HG03103 (cell line): ENCODE data around the gene SRPK1.
"Not testable (repeated sequence)": the region's sequence is repeated elsewhere in the genome, so short reads cannot be mapped to it uniquely, and the experiment has no call there.

Source experiments
- ATAC-seq: cut with Tn5 transposase; IDR thresholded peaks from one replicate; pipeline ENCODE4 v1.9.1; 2021; ENCODE audit warnings: low read depth; ENCODE audit not compliant: unreplicated experiment

SRPK1 gene

DNA sequence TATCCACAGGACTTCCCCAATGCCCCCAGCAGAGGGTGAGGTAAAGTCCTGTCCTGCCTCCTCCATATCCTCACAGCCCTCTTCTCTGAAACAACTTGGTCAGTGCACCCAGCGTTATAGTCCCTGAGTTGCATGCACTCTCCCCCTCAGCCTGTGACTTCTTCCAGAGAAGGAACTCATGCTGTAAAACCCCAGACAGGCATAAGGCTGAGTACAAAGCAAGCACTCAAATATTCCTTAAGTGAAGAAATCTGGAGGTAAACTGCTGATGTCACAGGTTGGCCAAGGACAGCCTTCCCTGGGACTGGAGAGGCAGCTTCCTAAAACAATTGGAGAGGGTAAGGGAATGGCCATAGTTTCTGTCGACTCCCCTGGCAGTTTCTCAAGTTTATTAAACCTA lies 12.9 kb upstream of the SRPK1 start:
- ATAC-seq: no peak

DNA sequence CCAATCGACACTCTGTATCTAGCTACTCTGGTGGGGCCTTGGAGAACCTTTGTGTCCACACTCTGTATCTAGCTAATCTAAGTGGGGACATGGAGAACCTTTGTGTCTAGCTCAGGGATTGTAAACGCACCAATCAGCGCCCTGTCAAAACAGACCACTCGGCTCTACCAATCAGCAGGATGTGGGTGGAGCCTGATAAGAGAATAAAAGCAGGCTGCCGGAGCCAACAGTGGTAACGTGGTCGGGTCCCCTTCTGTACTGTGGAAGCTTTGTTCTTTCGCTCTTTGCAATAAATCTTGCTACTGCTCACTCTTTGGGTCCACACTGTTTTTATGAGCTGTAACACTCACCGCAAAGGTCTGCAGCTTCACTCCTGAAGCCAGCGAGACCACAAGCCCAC lies 11.0 kb upstream of the SRPK1 start:
- not testable (repeated sequence) for ATAC-seq

DNA sequence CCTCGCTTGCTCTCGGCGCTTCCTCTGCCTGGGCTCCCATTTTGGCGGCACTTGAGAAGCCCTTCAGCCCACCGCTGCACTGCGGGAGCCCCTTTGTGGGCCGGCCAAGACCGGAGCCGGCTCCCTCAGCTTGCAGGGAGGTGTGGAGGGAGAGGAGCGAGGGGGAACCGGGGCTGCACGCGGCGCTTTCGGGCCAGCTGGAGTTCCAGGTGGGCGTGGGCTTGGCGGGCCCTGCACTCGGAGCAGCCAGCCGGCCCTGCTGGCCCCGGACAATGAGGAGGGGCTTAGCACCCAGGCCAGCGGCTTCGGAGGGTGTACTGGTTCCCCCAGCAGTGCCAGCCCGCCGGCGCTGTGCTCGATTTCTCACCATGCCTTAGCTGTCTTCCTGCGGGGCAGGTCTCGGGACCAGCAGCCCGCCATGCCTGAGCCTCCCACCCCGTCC lies 10.2 kb upstream of the SRPK1 start:
- no peak for ATAC-seq

DNA sequence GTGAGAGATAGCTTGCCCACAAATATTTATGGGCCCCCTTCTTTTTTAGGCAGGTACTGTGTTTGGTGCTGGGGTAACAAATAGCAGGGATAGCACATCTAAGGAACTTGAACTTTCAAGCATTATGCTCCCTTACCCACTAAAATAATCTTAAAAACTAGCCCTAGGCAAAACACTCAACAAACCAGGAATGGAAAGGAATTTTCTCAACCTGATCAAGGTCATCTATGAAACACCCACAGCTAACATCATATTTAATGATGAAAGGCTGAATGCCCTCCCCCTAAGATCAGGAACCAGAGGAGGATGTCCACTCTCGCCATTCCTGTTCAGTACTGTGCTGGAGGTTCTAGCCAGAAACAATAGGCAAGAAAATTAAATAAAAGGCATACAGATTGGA lies 8.7 kb upstream of the SRPK1 start:
- ATAC-seq: no peak

DNA sequence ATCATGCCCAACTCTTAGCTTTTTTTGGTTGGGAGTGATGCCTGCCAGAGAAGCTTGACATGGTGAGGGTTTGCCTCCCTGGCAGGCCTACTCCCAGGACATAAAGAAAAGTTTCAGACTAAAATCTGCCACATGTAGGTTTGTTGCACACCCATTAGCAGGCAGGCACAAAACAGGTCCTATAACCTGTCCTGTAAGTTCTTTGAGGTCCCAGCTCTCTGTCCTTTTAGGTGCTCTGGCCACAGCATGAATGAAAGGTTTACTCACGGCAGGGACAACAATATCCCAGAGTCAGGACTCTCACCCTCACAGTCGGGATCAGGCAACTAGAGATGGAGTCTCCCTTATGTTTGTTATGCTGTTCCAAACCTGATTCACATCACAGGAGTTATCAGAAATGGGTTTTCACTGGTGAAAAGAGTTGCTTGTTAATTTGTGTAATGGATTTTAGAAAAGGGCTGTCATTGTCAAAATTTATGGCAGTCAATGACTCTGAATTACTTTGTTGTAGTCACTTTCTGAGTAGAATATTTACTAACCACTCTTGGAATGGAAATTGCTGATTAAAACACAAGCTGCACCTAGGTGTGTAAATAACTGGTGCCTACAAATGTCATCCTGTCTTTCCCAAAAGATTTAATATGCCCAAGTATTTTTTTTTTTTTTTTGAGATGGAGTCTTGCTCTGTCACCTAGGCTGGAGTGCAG lies 5.8 kb upstream of the SRPK1 start:
- no peak for ATAC-seq

DNA sequence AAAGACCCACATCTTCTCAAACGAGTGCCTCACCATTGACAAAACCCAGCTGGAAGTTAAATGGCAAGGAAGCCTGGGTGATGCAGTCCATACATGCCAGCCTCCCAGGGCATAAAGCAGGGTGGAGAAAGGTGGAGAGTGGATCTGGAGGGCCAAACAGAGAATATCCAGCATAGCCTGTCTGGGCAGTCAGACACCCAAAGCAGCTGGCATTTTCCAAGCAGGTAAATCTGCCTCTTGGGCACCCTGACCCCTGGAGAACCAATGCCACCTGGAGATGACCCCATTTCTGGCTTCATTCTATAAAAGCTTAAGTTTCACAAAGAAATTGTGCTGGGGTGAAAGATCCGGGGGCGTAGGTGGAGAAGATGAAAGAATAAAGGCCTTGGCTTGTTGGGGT lies 5.1 kb upstream of the SRPK1 start:
- no peak for ATAC-seq

DNA sequence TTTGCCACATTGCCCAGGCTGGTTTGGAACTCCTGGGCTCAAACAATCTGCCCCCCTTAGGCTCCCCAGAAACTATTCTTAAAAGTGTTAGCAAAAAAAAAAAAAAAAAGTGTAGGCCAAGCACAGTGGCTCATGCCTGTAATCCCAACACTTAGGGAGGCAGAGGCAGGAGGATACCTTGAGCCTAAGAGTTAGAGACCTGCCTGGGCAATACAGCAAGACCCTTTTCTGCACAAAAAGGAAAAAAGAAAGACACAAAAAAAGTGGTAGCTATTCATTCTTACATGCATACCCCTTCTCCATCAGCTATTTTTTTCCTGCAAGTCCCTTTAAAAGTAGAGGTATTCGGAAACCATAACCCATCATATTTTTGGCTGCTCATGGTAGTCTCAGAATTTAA lies 3.2 kb upstream of the SRPK1 start:
- ATAC-seq: no peak

DNA sequence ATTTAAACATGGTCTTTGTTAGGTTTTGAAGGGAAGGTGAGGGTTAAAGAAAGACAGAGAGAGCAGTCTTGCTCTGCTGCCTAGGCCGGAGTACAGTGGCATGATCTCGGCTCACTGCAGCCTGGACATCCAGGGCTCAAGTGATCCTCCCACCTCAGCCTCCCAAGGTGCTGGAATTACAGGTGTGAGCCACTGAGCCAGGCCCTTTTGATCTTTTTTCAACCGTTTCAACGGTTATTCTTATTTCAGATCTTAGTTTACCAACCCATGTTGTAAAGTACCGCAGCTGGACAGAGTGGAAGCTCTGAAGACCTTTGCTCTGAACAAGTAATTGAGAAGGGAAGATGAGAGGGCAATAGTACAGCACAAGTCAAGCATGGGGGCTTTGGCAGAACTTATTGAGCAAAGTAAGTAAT lies 1.2 kb upstream of the SRPK1 start:
- ATAC-seq: no peak

DNA sequence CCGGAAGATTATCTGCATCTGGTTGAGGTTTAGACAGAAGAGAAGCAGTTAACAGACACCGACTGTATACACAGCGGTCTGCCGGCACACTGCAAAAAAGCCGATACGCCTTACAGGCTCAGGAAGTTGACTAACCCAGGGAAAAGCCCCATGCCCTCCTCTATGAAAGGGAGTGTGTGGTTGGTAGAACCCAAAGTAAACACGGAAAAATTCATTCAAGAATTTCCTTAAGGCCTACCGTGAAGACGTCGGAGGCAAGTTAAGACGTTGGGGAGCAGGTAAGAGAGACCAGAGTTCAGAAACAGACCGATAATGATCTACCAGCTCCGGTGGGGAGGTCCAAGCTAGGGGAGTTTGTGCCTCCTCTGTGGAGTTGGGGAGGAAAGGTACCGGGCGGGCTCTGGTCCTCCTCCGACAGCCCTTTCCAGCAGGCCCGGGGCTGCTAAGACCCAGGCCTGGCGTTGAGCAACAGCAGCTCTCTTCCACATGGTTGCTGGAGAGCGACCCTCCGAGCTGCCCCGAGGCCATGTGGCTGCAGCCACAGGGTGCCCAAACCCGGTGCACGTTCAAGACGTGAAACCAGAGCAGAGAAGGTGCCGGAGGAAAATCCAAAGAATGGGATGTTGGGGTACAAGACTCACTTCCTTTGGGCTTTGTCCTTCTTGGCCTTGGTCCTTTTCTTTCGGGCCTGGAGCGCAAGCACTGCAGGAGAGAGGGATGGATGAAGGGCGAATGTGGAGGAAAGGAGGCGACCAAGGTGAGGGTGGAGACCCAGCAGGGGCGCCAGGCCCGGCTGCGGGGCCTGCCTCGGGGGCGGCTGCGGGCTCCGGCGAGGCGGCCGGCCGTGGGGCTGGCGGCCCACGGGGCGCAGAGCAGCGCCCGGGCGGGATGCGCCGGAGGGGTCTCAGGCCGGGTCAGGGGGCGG lies 809 bp downstream of the SRPK1 start:
- ATAC-seq: peak; percentile 20

DNA sequence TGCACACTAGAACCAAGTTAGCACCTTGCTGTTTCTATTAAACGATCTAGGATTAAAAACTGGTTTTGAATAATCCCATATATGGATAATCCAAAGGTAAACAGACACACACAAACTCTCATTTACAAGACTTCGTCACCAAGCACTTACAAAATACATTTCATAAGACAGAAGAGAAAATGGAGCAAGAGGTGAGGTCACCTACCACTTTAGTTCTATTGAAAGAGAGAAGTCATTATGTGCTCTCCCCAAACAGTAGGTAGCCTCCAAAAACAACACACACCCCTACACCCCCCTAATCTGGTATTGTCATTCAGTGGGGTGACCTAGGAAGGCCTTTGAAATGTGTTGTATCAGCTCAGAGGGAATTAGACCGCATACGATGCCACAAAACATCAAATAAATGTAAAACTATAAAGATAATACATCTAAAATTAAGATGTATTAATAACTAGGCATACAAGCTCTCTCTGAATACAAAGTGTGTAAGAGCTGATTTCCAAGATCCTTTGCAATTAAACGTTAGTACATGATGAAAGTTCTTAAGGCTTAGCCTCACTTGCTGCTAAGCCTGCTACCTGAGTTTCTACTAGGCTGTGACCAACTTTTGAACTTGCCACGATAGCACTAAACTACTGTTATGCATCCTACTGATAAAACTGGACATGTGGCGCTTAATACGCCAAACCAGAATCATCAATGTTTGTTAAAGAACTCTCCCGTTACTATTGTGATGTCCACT lies 1.6 kb downstream of the SRPK1 start:
- no peak for ATAC-seq

DNA sequence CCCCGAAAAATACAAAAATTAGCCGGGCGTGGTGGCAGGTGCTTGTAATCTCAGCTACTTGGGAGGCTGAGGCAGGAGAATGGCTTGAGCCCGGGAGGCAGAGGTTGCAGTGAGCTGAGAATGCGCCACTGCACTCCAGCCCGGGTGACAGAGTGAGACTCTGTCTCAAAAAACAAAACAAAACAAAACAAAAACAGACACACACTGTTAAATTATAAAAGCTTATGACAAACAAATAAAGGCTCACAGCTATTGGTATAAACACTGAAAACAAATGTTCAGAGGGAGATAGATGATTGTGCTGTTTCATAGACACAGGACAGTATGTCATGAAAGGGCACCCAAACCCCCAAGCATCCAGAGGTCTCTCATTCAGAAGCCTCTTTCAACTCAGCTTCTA lies 4.0 kb downstream of the SRPK1 start:
- not testable (repeated sequence) for ATAC-seq

DNA sequence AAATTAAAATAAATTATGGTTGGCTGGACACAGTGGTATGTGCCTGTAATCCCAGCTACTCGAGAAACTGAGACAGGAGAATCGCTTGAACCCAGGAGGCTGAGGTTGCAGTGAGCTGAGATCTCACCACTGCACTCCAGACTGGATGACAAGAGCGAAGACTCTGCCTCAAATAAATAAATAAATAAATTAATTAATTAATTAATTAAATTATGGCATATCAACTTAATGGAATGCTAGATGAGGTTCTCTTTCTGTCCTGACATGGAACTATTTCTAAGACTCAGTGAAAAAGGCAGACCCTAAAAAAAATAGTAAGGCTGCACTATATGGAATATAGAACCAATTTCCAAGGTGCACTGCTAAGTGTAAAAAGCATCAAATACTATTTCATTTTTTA lies 4.8 kb downstream of the SRPK1 start:
- ATAC-seq: no peak

DNA sequence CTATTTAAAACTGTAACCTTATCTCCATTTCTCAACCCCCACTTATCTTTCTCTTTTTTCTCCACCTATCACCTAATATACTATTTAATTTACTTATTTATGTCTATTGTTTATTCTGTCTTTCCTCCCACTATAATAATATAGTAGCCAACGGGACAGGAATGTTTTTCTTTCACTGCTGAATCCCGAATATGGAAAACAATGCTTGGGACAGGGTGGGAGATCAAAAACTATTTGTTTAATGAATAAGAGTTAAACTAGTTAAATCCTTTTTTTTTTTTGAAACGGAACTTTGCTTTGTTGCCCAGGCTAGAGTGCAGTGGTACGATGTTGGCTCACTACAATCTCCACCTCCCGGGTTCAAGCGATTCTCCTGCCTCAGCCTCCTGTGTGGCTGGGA lies 6.4 kb downstream of the SRPK1 start:
- no peak for ATAC-seq

DNA sequence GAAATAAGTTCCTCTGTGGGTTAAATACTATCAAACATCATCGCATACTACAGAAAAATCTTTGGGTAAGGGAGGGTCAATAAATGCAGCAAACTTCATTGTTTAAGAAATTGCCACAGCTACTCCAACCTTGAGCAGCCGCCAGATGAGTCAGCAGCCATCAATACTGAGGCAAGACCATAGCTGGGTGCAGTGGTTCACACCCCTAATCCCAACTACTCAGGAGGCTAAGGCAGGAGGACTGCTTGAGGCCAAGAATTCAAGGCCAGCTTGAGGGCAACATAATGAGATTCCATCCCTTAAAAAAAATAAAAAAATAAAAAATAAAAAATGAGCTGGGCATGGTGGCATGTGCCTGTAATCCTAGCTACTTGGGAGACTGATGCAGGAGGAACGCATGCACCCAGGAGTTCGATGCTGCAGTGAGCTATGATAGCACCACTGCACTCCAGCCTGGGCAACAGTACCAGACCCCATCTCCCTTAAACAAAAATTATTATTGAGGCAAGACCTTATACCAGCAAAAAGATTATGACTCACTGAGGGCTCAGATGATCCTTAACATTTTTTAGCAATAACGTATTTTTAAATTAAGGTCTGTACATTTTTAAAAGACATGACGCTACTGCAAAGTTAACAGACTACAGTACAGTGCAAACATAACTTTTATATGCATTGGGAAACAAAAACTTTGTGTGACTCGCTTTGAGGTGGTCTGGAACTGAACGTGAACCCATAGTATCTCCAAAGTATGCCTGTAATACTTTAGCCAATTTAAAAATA lies 8.8 kb downstream of the SRPK1 start:
- no peak for ATAC-seq

DNA sequence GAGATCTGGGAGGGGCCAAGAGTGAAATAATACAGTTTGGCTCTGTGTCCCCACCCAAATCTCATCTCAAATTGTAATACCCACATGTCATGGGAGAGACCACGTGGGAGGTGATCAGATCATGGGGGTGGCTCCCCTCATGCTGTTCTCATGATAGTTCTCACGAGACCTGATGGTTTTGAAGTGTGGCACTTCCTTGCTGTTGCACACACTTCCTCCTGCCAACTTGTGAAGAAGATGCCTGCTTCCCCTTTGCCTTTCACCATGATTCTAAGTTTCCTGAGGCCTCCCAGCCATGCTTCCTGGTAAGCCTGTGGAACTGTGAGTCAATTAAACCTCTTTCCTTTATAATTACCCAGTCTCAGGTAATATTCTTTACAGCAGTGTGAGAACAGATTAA lies 11.3 kb downstream of the SRPK1 start:
- not testable (repeated sequence) for ATAC-seq

DNA sequence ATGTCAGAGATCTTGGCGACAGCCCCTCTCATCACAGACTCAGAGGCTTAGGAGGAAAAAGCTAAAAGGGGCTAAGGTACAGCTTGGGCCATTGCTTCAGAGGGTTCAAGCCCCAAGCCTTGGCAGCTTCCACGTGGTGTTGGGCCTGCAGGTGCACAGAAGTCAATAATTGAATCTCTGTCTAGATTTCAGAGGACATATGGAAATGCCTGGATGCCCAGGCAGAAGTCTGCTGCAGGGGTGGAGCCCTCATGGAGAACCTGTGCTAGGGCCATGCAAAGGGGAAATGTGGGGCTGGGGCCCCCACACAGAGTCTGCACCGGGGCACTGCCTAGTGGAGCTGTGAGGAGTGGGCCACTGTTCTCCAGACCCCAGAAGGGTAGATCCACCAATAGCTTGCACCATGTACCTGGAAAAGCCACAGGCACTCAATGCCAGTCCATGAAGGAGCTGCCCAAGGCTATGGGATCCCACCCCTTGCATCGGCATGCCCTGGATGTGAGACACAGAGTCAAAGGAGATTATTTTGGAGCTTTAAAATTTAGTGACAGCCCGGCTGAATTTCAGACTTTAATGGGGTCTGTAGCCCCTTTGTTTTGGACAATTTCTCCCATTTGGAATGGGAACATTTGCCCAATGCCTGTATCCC lies 12.0 kb downstream of the SRPK1 start:
- ATAC-seq: not testable (repeated sequence)

DNA sequence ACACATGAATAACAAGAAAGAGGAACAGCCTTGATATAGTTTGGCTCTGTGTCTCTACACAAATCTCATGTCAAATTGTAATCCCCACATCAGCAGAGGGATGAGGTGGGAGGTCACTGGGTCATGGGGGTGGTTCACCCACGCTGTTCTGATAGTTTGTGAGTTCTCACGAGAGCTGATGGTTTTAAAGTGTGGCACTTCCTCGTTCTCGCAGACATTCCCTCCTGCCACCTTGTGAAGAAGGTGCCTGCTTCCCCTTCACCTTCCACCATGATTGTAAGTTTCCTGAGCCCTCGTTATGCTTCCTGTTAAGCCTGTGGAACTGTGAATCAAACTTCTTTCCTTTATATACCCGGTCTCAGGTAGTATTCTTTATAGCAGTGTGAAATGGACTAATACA lies 13.1 kb downstream of the SRPK1 start:
- no peak for ATAC-seq

DNA sequence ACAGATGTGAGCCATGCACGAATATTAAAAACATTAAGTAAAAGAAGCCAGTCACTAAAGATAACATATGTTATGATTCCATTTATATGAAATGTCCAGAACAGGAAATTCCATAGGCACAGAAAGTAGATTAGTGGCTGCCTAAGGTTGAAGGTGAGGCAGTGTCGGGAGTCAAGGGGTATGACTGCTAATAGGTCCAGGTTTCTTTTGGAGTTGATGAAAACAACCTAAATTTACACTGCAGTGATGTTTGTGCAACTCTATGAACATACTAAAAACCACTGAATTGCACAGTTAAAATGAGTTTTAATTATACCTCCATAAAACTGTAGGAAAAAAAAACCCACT lies 14.4 kb downstream of the SRPK1 start:
- ATAC-seq: no peak

DNA sequence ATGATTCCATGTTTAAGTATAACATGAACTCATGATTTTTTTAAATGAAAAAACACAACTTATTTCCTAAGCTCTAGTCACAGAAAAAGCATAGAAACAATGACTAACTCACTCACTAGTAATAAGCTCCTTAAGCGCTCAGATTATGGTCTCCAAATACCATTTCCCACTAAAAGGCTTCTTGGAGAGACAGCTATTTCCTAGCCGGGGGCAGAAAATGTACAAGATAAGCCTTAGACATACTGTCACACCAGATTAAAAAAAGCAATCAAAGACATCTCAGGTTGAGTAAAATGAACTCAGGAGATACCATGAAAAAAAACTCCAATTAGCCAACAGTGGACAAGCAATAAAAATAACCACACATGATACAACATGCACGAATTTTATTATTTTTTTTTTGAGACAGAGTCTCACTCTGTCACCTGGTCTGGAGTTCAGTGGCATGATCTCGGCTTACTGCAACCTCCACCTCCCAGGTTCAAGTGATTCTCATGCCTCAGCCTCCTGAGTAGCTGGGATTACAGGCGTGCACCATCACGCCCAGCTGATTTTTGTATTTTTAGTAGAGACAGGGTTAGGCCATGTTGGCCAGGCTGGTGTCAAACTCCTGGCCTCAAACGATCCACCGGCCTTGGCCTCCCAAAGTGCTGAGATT lies 14.9 kb downstream of the SRPK1 start:
- ATAC-seq: no peak
